Body of pancreas (tissue), 4 donors: Measurements from ENCODE around the gene DTNA.

Source experiments
- CTCF ChIP-seq, 7 experiments: fragments of 450-650 bp in 4 of 7; fragments of 200-600 bp in 3 of 7; sonication (generic) in 3 of 7; IDR thresholded peaks; one replicate each; pipeline ENCODE4 v1.5.1; 2016 to 2019; ENCODE audit warnings: antibody characterized with exemption in 7 of 7
- POLR2A ChIP-seq, 3 donors: fragments of 450-650 bp; IDR thresholded peaks; one replicate each; pipeline ENCODE4 v1.6.1; 2016; ENCODE audit warnings: antibody characterized with exemption in 3 of 3, mild to moderate bottlenecking in 2 of 3

- TF ChIP-seq POLR2A (IDR thresholded peaks at IDR 0.05) (no peak), CTCF (IDR thresholded peaks at IDR 0.05) (no peak)
Observed at GRCh38 chr18:34726286-34727004, 16.3 kb downstream of the DTNA start.
